Neural cell (in vitro differentiated cells): ENCODE measurements around the gene ZFP69. TPM values are rescaled to one million over a fixed set of nuclear protein-coding genes. Genes with fewer than 3 reads are reported as not detected.

ENCODE experiments used
- H2AFZ ChIP-seq: fragments of 200-600, 300-800 bp; sonication (generic), shearing (Covaris generic); 2 replicates; pipeline ENCODE4 v1.6.0; 2014; ENCODE audit warnings: low read depth, mild to moderate bottlenecking, antibody characterized with exemption, low read length, moderate library complexity
- H3F3A ChIP-seq: fragments of 200-600 bp; shearing (Covaris generic); 2 replicates; pipeline ENCODE4 v1.6.1; 2016; ENCODE audit warnings: mild to moderate bottlenecking, moderate library complexity, mixed read lengths, antibody characterized with exemption, low read length; ENCODE audit not compliant: insufficient read depth, poor library complexity, severe bottlenecking
- H3K27ac ChIP-seq: fragments of 200-600, 300-800 bp; sonication (generic), shearing (Covaris generic); 2 replicates; pipeline ENCODE4 v1.5.1; 2014; ENCODE audit warnings: mild to moderate bottlenecking, low read length, moderate library complexity
- H3K27me3 ChIP-seq: fragments of 300-800, 200-600 bp; sonication (generic), shearing (Covaris generic); 2 replicates; pipeline ENCODE4 v1.6.0; 2014; ENCODE audit warnings: mild to moderate bottlenecking, low read depth, low read length, moderate library complexity; ENCODE audit not compliant: insufficient read depth
- H3K36me3 ChIP-seq: fragments of 300-800, 200-600 bp; sonication (generic), shearing (Covaris generic); 2 replicates; pipeline ENCODE4 v1.5.1; 2014; ENCODE audit warnings: mild to moderate bottlenecking, antibody characterized with exemption, low read length, moderate library complexity; ENCODE audit not compliant: insufficient read depth
- H3K4me2 ChIP-seq: fragments of 300-800, 200-600 bp; sonication (generic), shearing (Covaris generic); 2 replicates; pipeline ENCODE4 v1.6.0; 2014; ENCODE audit warnings: mild to moderate bottlenecking, low read length
- H3K4me3 ChIP-seq: fragments of 300-800, 200-600 bp; sonication (generic), shearing (Covaris generic); 2 replicates; pipeline ENCODE4 v1.5.1; 2014; ENCODE audit warnings: mild to moderate bottlenecking, low read length, moderate library complexity
- H3K79me2 ChIP-seq: fragments of 200-600 bp; shearing (Covaris generic); replicated peaks from 2 replicates; pipeline ENCODE4 v1.6.0; 2014; ENCODE audit warnings: mild to moderate bottlenecking, low read length, moderate library complexity; ENCODE audit not compliant: insufficient read depth
- H3K9ac ChIP-seq: fragments of 300-800, 200-600 bp; sonication (generic), shearing (Covaris generic); 2 replicates; pipeline ENCODE4 v1.6.1; 2016; ENCODE audit warnings: mild to moderate bottlenecking, low read length, mixed read lengths
- H3K9me2 ChIP-seq: fragments of 200-600 bp; shearing (Covaris generic); 2 replicates; pipeline ENCODE4 v1.6.1; 2016; ENCODE audit warnings: mild to moderate bottlenecking, low read length, mixed read lengths; ENCODE audit not compliant: insufficient read depth
- H3K9me3 ChIP-seq: fragments of 200-600, 300-800 bp; sonication (generic), shearing (Covaris generic); 2 replicates; pipeline ENCODE4 v1.6.1; 2016; ENCODE audit warnings: mild to moderate bottlenecking, mixed run types, low read length, moderate library complexity, mixed read lengths
- H4K20me1 ChIP-seq: fragments of 200-600 bp; shearing (Covaris generic); 2 replicates; pipeline ENCODE4 v1.6.1; 2016; ENCODE audit warnings: mild to moderate bottlenecking, mixed run types; ENCODE audit not compliant: insufficient read depth
- CTCF ChIP-seq: fragments of 450-650 bp; IDR thresholded peaks from 2 replicates; pipeline ENCODE4 v1.5.1; 2014; ENCODE audit warnings: antibody characterized with exemption, mild to moderate bottlenecking, moderate library complexity; ENCODE audit not compliant: poor library complexity, severe bottlenecking
- EP300 ChIP-seq: fragments of 450-650 bp; conservative IDR thresholded peaks from 2 replicates; pipeline ENCODE4 v1.6.1; 2014; ENCODE audit warnings: antibody characterized with exemption, mild to moderate bottlenecking, moderate library complexity; ENCODE audit not compliant: poor library complexity, severe bottlenecking
- EZH2 ChIP-seq: fragments of 200-600, 300-800 bp; shearing (Covaris generic), sonication (generic); IDR thresholded peaks from 2 replicates; pipeline ENCODE4 v1.6.1; 2014; ENCODE audit warnings: antibody characterized with exemption, low read length, borderline replicate concordance, mild to moderate bottlenecking; ENCODE audit not compliant: insufficient read depth, poor library complexity, severe bottlenecking
- MXI1 ChIP-seq: fragments of 450-650 bp; conservative IDR thresholded peaks from 2 replicates; pipeline ENCODE4 v1.6.1; 2014; ENCODE audit warnings: antibody characterized with exemption, mild to moderate bottlenecking; ENCODE audit not compliant: poor library complexity, severe bottlenecking
- POLR2AphosphoS5 ChIP-seq: IDR thresholded peaks from 2 replicates; pipeline ENCODE4 v1.6.1; 2012
- RAD21 ChIP-seq: fragments of 450-650 bp; conservative IDR thresholded peaks from 2 replicates; pipeline ENCODE4 v1.6.1; 2014; ENCODE audit warnings: antibody characterized with exemption, mild to moderate bottlenecking, moderate library complexity
- SMC3 ChIP-seq: fragments of 450-650 bp; conservative IDR thresholded peaks from 2 replicates; pipeline ENCODE4 v1.6.1; 2014; ENCODE audit warnings: antibody characterized with exemption, mild to moderate bottlenecking, moderate library complexity; ENCODE audit not compliant: poor library complexity
- TAF1 ChIP-seq: IDR thresholded peaks from 2 replicates; pipeline ENCODE4 v1.6.1; 2012; ENCODE audit warnings: low read depth
- polyA plus RNA-seq: library from polyadenylated mRNA; depleted of rRNA; stranded (reverse); fragments of >200 nt; gene quantifications from 2 replicates; pipeline ENCODE4 v1.2.3, GENCODE V29; 2014
- TF ChIP-seq, protein P1 (sequence below): IDR thresholded peaks from 2 replicates; pipeline ENCODE4 v1.6.1; 2012; ENCODE audit warnings: borderline replicate concordance

Gene ZFP69
- polyA plus RNA-seq, 1 donor from 2014 or later = 12.3 TPM

- Histone ChIP-seq H3K4me2 (no peak overlapping the region), H3K79me2 (no peaks in the 10 kb centered on the region), H4K20me1 (no peaks in the 10 kb centered on the region), H2AFZ (no peak overlapping the region), H3K9me2 (no peaks in the 10 kb centered on the region), H3K36me3 (no peaks in the 10 kb centered on the region), H3K9ac (no peak overlapping the region), H3K27me3 (no peaks in the 10 kb centered on the region), H3K4me3 (no peak overlapping the region), H3K27ac (no peak overlapping the region), H3K9me3 (no peaks in the 10 kb centered on the region), H3F3A (no peaks in the 10 kb centered on the region)
- TF ChIP-seq EP300 (no peak), POLR2AphosphoS5 (no peak)
These were observed 44.3 kb upstream of the ZFP69 start for GRCh38 chr1:40432644-40433390.

DNA sequence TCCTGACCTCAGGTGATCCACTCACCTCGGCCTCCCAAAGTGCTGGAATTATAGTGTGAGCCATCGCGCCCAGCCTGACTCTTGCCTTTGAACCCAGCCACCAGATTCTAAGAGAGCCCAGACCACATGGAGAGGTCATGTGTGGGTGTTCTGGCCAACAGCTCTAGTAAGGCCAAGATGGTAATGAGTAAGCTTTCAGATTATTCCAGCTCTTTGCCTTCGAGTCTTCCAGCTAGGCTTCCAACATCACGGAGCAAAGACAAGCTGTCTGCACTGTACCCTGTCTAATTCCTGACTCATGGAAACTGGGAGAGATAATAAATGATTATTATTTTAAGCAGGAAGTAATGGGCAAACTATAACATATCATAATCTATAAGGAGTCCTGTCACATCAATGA lies 41.6 kb upstream of the ZFP69 start:
- H3K9me2 ChIP-seq = no peaks in the 10 kb centered on the region
- no peak overlapping the region for H3K4me3 ChIP-seq
- H3K9me3 ChIP-seq = no peaks in the 10 kb centered on the region
- no peaks in the 10 kb centered on the region for H3K36me3 ChIP-seq
- H3K27me3 ChIP-seq = no peaks in the 10 kb centered on the region
- H3K27ac ChIP-seq = no peak overlapping the region
- H4K20me1 ChIP-seq = no peaks in the 10 kb centered on the region
- H3K79me2 ChIP-seq = no peaks in the 10 kb centered on the region
- H2AFZ ChIP-seq = no peak overlapping the region
- TF ChIP-seq MXI1 = no peak
- TF ChIP-seq POLR2AphosphoS5 = no peak
- TF ChIP-seq, protein P1, sequence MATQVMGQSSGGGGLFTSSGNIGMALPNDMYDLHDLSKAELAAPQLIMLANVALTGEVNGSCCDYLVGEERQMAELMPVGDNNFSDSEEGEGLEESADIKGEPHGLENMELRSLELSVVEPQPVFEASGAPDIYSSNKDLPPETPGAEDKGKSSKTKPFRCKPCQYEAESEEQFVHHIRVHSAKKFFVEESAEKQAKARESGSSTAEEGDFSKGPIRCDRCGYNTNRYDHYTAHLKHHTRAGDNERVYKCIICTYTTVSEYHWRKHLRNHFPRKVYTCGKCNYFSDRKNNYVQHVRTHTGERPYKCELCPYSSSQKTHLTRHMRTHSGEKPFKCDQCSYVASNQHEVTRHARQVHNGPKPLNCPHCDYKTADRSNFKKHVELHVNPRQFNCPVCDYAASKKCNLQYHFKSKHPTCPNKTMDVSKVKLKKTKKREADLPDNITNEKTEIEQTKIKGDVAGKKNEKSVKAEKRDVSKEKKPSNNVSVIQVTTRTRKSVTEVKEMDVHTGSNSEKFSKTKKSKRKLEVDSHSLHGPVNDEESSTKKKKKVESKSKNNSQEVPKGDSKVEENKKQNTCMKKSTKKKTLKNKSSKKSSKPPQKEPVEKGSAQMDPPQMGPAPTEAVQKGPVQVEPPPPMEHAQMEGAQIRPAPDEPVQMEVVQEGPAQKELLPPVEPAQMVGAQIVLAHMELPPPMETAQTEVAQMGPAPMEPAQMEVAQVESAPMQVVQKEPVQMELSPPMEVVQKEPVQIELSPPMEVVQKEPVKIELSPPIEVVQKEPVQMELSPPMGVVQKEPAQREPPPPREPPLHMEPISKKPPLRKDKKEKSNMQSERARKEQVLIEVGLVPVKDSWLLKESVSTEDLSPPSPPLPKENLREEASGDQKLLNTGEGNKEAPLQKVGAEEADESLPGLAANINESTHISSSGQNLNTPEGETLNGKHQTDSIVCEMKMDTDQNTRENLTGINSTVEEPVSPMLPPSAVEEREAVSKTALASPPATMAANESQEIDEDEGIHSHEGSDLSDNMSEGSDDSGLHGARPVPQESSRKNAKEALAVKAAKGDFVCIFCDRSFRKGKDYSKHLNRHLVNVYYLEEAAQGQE = no peak
- TF ChIP-seq EZH2 = no peak
- no peak for TF ChIP-seq EP300
- TF ChIP-seq SMC3 = no peak
- TF ChIP-seq RAD21 = no peak
- TF ChIP-seq CTCF = no peak
- no peak for TF ChIP-seq TAF1
- no peak overlapping the region for H3K9ac ChIP-seq
- H3K4me2 ChIP-seq = no peak overlapping the region
- H3F3A ChIP-seq = no peaks in the 10 kb centered on the region
